Endothelial cell of umbilical vein (primary cell): Measurements from ENCODE around the gene FRK. TPM values are rescaled to one million over a fixed set of nuclear protein-coding genes. Genes with fewer than 3 reads are reported as not detected.

Experiments
- BruUV-seq: library from RNA; stranded (reverse); fragments of 400-500 nt; replicated peaks from 2 replicates; lab custom pipeline; 2021; lab: Mats Ljungman, UMichigan
- CTCF ChIA-PET: fragments of 300-600, 350-600 bp; sonication (Branson Sonifier 250); formaldehyde crosslinking; loops from one replicate; lab custom pipeline; 2021; ENCODE audit warnings: antibody characterized with exemption, inconsistent platforms; lab: Charles Lee
- POLR2A ChIA-PET: fragments of 300-600, 350-600 bp; sonication (Branson Sonifier 250); formaldehyde crosslinking; loops from one replicate; lab custom pipeline; 2021; ENCODE audit warnings: antibody characterized with exemption, inconsistent platforms; lab: Charles Lee
- DNase-seq: peaks from one replicate; pipeline ENCODE4 v3.0.0-alpha.2; 2011; ENCODE audit warnings: low read depth, low spot score
- FAIRE-seq: peaks from 2 replicates; lab custom pipeline; 2011; peaks lifted over from hg19 to GRCh38; lab: Jason Lieb, UNC
- H2AFZ ChIP-seq: 2 replicates; pipeline ENCODE4 v1.6.0; 2012; ENCODE audit warnings: low read depth, low read length, control low read depth, inconsistent platforms
- H3K27ac ChIP-seq: 2 replicates; pipeline ENCODE4 v1.5.1; 2011; ENCODE audit warnings: low read depth, mild to moderate bottlenecking, control low read depth, low read length, moderate library complexity; ENCODE audit not compliant: insufficient read depth
- H3K27me3 ChIP-seq, 2 experiments: 2 replicates each; pipeline versions ENCODE4 v1.6.0 to v1.6.1; 2011; ENCODE audit warnings: low read length in 2 of 2, mixed read lengths in 1 of 2; ENCODE audit not compliant: control insufficient read depth in 2 of 2, insufficient read depth in 2 of 2
- H3K36me3 ChIP-seq, 2 experiments: 2 replicates in 1 of 2; 3 replicates in 1 of 2; pipeline ENCODE4 v1.5.1; 2011; ENCODE audit warnings: low read length in 2 of 2, mild to moderate bottlenecking in 1 of 2, moderate library complexity in 1 of 2; ENCODE audit not compliant: control insufficient read depth in 2 of 2, insufficient read depth in 2 of 2; ENCODE audit errors: extremely low read depth in 1 of 2
- H3K4me1 ChIP-seq: 3 replicates; pipeline ENCODE4 v1.5.1; 2011; ENCODE audit warnings: mild to moderate bottlenecking, low read length; ENCODE audit not compliant: control insufficient read depth, insufficient read depth; ENCODE audit errors: extremely low read depth
- H3K4me2 ChIP-seq: 2 replicates; pipeline ENCODE4 v1.6.1; 2011; ENCODE audit warnings: low read length, control low read depth, mixed read lengths; ENCODE audit not compliant: insufficient read depth
- H3K4me3 ChIP-seq, 3 experiments: fragments of 200-600 bp in 1 of 3; sonication (generic), shearing (Covaris generic) in 1 of 3; replicated peaks in 1 of 3; 2 replicates each; pipeline ENCODE4 v1.5.1; 2011 to 2016; ENCODE audit warnings: control low read depth in 3 of 3, low read length in 3 of 3, mild to moderate bottlenecking in 2 of 3, inconsistent platforms in 1 of 3, low read depth in 1 of 3, moderate library complexity in 1 of 3; ENCODE audit not compliant: insufficient read depth in 1 of 3
- H3K79me2 ChIP-seq: 2 replicates; pipeline ENCODE4 v1.6.0; 2012; ENCODE audit warnings: low read length, inconsistent platforms; ENCODE audit not compliant: control insufficient read depth, insufficient read depth
- H3K9ac ChIP-seq: replicated peaks from 2 replicates; pipeline ENCODE3; 2011; ENCODE audit warnings: low read length, control low read depth; ENCODE audit not compliant: insufficient read depth; ENCODE audit errors: extremely low read depth
- H3K9me1 ChIP-seq: replicated peaks from 3 replicates; pipeline ENCODE4 v1.6.0; 2011; ENCODE audit warnings: mild to moderate bottlenecking, low read length; ENCODE audit not compliant: control insufficient read depth, insufficient read depth; ENCODE audit errors: extremely low read depth
- H3K9me3 ChIP-seq: replicated peaks from 2 replicates; pipeline ENCODE4 v1.5.1; 2012; ENCODE audit warnings: low read length, inconsistent platforms; ENCODE audit not compliant: control insufficient read depth, insufficient read depth
- H4K20me1 ChIP-seq: replicated peaks from 2 replicates; pipeline ENCODE3; 2011; ENCODE audit warnings: mild to moderate bottlenecking, low read length; ENCODE audit not compliant: control insufficient read depth, insufficient read depth; ENCODE audit errors: extremely low read depth
- CTCF ChIP-seq, 2 donors: IDR thresholded peaks; 1 replicate in 1 of 2; 2 replicates in 1 of 2; pipeline ENCODE4 v1.5.1; 2011; ENCODE audit warnings: low read length in 2 of 2, mild to moderate bottlenecking in 2 of 2, moderate library complexity in 2 of 2, control low read depth in 1 of 2, inconsistent platforms in 1 of 2, low read depth in 1 of 2; ENCODE audit not compliant: insufficient read depth in 1 of 2; ENCODE audit errors: extremely low read depth in 1 of 2
- EZH2 ChIP-seq: IDR thresholded peaks from 2 replicates; pipeline ENCODE4 v1.6.1; 2012; ENCODE audit warnings: borderline replicate concordance, low read depth, mild to moderate bottlenecking, moderate library complexity, low read length, inconsistent platforms; ENCODE audit not compliant: severe bottlenecking
- FOS ChIP-seq: IDR thresholded peaks from 2 replicates; pipeline ENCODE4 v1.6.1; 2011; ENCODE audit warnings: mild to moderate bottlenecking, low read length, moderate library complexity, borderline replicate concordance; ENCODE audit not compliant: insufficient read depth
- GATA2 ChIP-seq: IDR thresholded peaks from 2 replicates; pipeline ENCODE4 v1.7.0; 2011; ENCODE audit warnings: low read depth, mild to moderate bottlenecking, moderate library complexity, mixed read lengths, low read length; ENCODE audit not compliant: insufficient read length, insufficient read depth
- JUN ChIP-seq: IDR thresholded peaks from 2 replicates; pipeline ENCODE4 v1.6.1; 2011; ENCODE audit warnings: borderline replicate concordance, low read depth; ENCODE audit not compliant: insufficient read length, insufficient read depth
- MYC ChIP-seq: IDR thresholded peaks from one replicate; pipeline ENCODE4 v1.6.1; 2011; ENCODE audit warnings: mild to moderate bottlenecking, low read depth, low read length
- POLR2A ChIP-seq: IDR thresholded peaks from 2 replicates; pipeline ENCODE4 v1.6.1; 2012; ENCODE audit warnings: low read depth, mild to moderate bottlenecking, control low read depth, low read length
- POLR2AphosphoS5 ChIP-seq: IDR thresholded peaks from 2 replicates; pipeline ENCODE4 v1.6.1; 2012; ENCODE audit warnings: low read depth, mild to moderate bottlenecking, control low read depth, low read length, moderate library complexity; ENCODE audit not compliant: insufficient read depth
- dilution Hi-C: fragments of 300-500 bp; cut with MboI; formaldehyde crosslinking; loops from one replicate; pipeline ENCODE4 v1.15.0; 2019; ENCODE audit warnings: low sequenced_read_pairs; ENCODE audit not compliant: extremely low pct_ligation_motif_present
- intact Hi-C: fragments of 100-400 bp; cut with micrococcal nuclease; formaldehyde crosslinking; loops from one replicate; pipeline ENCODE4 v1.10.0; 2022
- polyA plus RNA-seq, 4 experiments: library from polyadenylated mRNA; depleted of rRNA in 3 of 4; stranded (reverse) in 3 of 4; unstranded in 1 of 4; fragments of >200 nt; gene quantifications; 2 replicates each; pipeline versions ENCODE4 v1.2.1 to v1.2.3, GENCODE V29; 2011 to 2012; ENCODE audit warnings: missing spikeins in 1 of 4
- total RNA-seq: library from RNA; stranded (reverse); gene quantifications from 2 replicates; pipeline ENCODE4 v1.2.3, GENCODE V29; 2021
- TF ChIP-seq, protein P1 (sequence below): IDR thresholded peaks from 2 replicates; pipeline ENCODE4 v1.6.1; 2011; ENCODE audit not compliant: insufficient read depth, insufficient read length

Gene FRK
- total and polyA plus RNA-seq, 2 donors (not counting 3 experiments of a cell fraction or from before 2014, with no cell fraction given): 0.01 TPM; not detected in 1

- Histone ChIP-seq H2AFZ (no peak overlapping the region), H3K9me3 (no peaks in the 10 kb centered on the region), H3K9ac (no peak overlapping the region), H3K4me2 (no peak overlapping the region), H3K9me1 (no peaks in the 10 kb centered on the region), H3K79me2 (no peaks in the 10 kb centered on the region), H3K27ac (no peak overlapping the region), H3K27me3 (no peaks in the 10 kb centered on the region), H3K4me3 (no peak overlapping the region), H4K20me1 (no peaks in the 10 kb centered on the region), H3K36me3 (no peaks in the 10 kb centered on the region), H3K4me1 (no peaks in the 10 kb centered on the region)
- no TSS peak for BruUV-seq
- CTCF ChIA-PET: interaction anchor here (1.0 to 1.4 kb wide), 3 partner anchors 111 to 1919 kb away, joined by 3 to 4 read pairs (median 3); no protein-coding TSS in a partner anchor
- POLR2A ChIA-PET: no interaction called here
- dilution Hi-C loops: no loop called here
- intact Hi-C loops: loop anchor here (5.0 kb wide), 2 partner anchors 197 to 1793 kb away; no protein-coding TSS in a partner anchor
- no peak for FAIRE-seq
- TF ChIP-seq, protein P1, sequence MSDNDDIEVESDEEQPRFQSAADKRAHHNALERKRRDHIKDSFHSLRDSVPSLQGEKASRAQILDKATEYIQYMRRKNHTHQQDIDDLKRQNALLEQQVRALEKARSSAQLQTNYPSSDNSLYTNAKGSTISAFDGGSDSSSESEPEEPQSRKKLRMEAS: no peak
- no peak for TF ChIP-seq MYC
- no peak for DNase-seq
These were observed 160.9 kb downstream of the FRK start for GRCh38 chr6:115899730-115900282.

- Histone ChIP-seq H3K36me3 (no peaks in the 10 kb centered on the region), H3K4me2 (no peak overlapping the region), H3K4me3 (no peak overlapping the region), H3K9me3 (no peaks in the 10 kb centered on the region), H3K9ac (no peak overlapping the region), H3K79me2 (no peaks in the 10 kb centered on the region), H3K4me1 (no peaks in the 10 kb centered on the region), H3K27me3 (no peaks in the 10 kb centered on the region), H3K27ac (no peak overlapping the region), H3K9me1 (no peaks in the 10 kb centered on the region), H4K20me1 (no peaks in the 10 kb centered on the region), H2AFZ (no peak overlapping the region)
- no peak for DNase-seq
- FAIRE-seq: no peak
- TF ChIP-seq GATA2 (no peak), POLR2AphosphoS5 (no peak), POLR2A (no peak), CTCF (IDR thresholded peaks at IDR 0.05; ENCODE audit: extremely low read depth in 1 of 2, insufficient read depth in 1 of 2, low read depth in 1 of 2, low read length in 2 of 2) (no peak), EZH2 (no peak), JUN (no peak), MYC (no peak), FOS (no peak)
- TF ChIP-seq, protein P1: no peak
- intact Hi-C loops (loop anchor here (5.0 kb wide), 2 partner anchors 199 to 1791 kb away; no protein-coding TSS in a partner anchor), dilution Hi-C loops (no loop called here)
- CTCF ChIA-PET: interaction anchor here (1.4 kb wide), 1 partner anchor 1917 kb away, joined by 4 read pairs; no protein-coding TSS in a partner anchor
- POLR2A ChIA-PET: no interaction called here
- BruUV-seq: no TSS peak
These were observed 162.4 kb downstream of the FRK start for GRCh38 chr6:115898246-115898645.
